Activated B cell treated with CpG ODN at 0.5 μM for 24 hours (primary cell): Measurements from ENCODE around the gene OTUD5. TPM values are rescaled to one million over a fixed set of nuclear protein-coding genes. Genes with fewer than 3 reads are reported as not detected.

Experiments
- ATAC-seq: fragments of 200-7000 bp; cut with Tn5 transposase; one replicate; pipeline ENCODE4 v1.10.0; 2021; ENCODE audit warnings: low read depth, mild to moderate bottlenecking, moderate library complexity
- CTCF ChIA-PET: fragments of 350-600 bp; sonication (Branson Sonifier 250); formaldehyde crosslinking; loops from one replicate; lab custom pipeline; 2021; ENCODE audit warnings: antibody characterized with exemption; lab: Charles Lee
- POLR2A ChIA-PET: fragments of 350-600 bp; sonication (Branson Sonifier 250); formaldehyde crosslinking; loops from one replicate; lab custom pipeline; 2021; ENCODE audit warnings: antibody characterized with exemption; lab: Charles Lee
- DNase-seq: peaks from one replicate; pipeline ENCODE4 v3.0.0; 2022
- H3K27ac Mint-ChIP-seq: one replicate; pipeline ENCODE4 v1.8.0; 2020; ENCODE audit warnings: mixed read lengths
- H3K27me3 Mint-ChIP-seq: one replicate; pipeline ENCODE4 v1.8.0; 2021; ENCODE audit warnings: mixed read lengths
- H3K36me3 Mint-ChIP-seq: one replicate; pipeline ENCODE4 v1.8.0; 2021; ENCODE audit warnings: low read depth, mixed read lengths
- H3K4me1 Mint-ChIP-seq: one replicate; pipeline ENCODE4 v1.8.0; 2021; ENCODE audit warnings: mixed read lengths
- H3K4me3 Mint-ChIP-seq: one replicate; pipeline ENCODE4 v1.8.0; 2020; ENCODE audit warnings: mild to moderate bottlenecking, mixed read lengths
- H3K9me3 Mint-ChIP-seq: one replicate; pipeline ENCODE4 v1.8.0; 2020; ENCODE audit warnings: mixed read lengths
- intact Hi-C: fragments of 100-400 bp; cut with micrococcal nuclease; formaldehyde crosslinking; loops from one replicate; pipeline ENCODE4 v1.15.1; 2024
- total RNA-seq: library from RNA; stranded (reverse); gene quantifications from 2 replicates; pipeline ENCODE4 v1.2.3, GENCODE V29; 2022
- TF ChIP-seq, protein P1 (sequence below): fragments of 200-600 bp; IDR thresholded peaks from one replicate; pipeline ENCODE4 v1.8.0; 2022; ENCODE audit warnings: antibody characterized with exemption, mild to moderate bottlenecking

OTUD5 gene
- total RNA-seq, 1 donor from 2014 or later, result 78.1 TPM

DNA sequence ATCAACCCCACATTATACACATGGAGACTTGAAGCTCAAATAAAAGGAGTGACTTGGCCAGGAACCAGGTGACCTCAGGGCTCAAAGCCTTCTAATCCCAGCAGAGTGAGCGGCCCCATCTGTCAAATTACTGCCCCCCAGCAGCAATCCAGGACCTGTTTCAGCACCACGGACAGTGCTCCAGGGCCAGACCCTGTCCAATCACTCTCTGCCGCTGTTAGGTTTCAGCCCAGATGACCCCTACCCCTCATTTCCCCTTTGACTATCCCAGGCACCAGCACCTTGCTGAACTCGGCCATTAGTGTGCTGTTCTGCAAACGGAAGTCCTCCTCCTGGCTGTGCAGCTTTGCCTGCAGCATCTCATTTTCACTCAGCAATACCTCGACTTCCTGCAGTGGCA lies 39.6 kb upstream of the OTUD5 start:
- ATAC-seq, result no peak
- ChIA-PET POLR2A (no interaction called here), CTCF (no interaction called here)
- Mint-ChIP-seq H3K27me3 (no peaks in the 10 kb centered on the region), H3K4me3 (no peak overlapping the region), H3K9me3 (no peaks in the 10 kb centered on the region), H3K27ac (no peak overlapping the region), H3K36me3 (peaks cover 55% of the 10 kb centered on the region), H3K4me1 (peaks cover 23% of the 10 kb centered on the region)
- no peak for DNase-seq
- intact Hi-C loops, result no loop called here
- TF ChIP-seq, protein P1, sequence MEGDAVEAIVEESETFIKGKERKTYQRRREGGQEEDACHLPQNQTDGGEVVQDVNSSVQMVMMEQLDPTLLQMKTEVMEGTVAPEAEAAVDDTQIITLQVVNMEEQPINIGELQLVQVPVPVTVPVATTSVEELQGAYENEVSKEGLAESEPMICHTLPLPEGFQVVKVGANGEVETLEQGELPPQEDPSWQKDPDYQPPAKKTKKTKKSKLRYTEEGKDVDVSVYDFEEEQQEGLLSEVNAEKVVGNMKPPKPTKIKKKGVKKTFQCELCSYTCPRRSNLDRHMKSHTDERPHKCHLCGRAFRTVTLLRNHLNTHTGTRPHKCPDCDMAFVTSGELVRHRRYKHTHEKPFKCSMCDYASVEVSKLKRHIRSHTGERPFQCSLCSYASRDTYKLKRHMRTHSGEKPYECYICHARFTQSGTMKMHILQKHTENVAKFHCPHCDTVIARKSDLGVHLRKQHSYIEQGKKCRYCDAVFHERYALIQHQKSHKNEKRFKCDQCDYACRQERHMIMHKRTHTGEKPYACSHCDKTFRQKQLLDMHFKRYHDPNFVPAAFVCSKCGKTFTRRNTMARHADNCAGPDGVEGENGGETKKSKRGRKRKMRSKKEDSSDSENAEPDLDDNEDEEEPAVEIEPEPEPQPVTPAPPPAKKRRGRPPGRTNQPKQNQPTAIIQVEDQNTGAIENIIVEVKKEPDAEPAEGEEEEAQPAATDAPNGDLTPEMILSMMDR, result no peak

- Mint-ChIP-seq H3K9me3 (no peaks in the 10 kb centered on the region), H3K4me3 (no peak overlapping the region), H3K27me3 (no peaks in the 10 kb centered on the region), H3K36me3 (peaks cover 65% of the 10 kb centered on the region), H3K4me1 (peaks cover 3% of the 10 kb centered on the region), H3K27ac (no peak overlapping the region)
- no peak for ATAC-seq
- no peak for DNase-seq
- ChIA-PET CTCF (no interaction called here), POLR2A (interaction anchor here (1.0 kb wide), 1 partner anchor 10 kb away, joined by 3 read pairs; the partner anchor contains the start of gene GRIPAP1)
- TF ChIP-seq, protein P1, result no peak
- intact Hi-C loops, result no loop called here
Observed at GRCh38 chrX:48992341-48992740, 34.9 kb upstream of the OTUD5 start.

GRCh38 chrX:48989483-48989882 lies 32.1 kb upstream of the OTUD5 start:
- no peak overlapping the region for H3K27ac Mint-ChIP-seq
- H3K36me3 Mint-ChIP-seq, result peaks cover 55% of the 10 kb centered on the region
- intact Hi-C loops, result no loop called here

DNA sequence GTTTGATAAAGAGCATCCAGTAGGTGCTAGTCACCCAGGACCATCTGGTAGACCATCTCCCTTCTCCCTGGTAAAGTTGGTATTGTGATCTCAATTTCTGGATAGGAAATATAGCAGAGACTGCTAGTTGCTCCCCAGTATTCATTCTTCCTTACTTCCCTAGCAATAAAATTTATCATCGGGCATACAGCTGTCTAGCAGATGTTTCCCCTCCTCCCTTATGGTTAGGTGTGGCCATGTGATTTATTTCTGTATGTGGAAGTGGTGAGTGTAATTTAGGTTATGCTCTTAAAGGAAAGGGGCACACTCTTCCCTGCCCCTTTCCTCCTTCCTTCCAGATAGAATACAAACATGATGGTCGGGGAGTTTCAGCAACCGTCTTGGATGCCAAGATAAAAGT lies 26.5 kb upstream of the OTUD5 start:
- no peaks in the 10 kb centered on the region for H3K4me1 Mint-ChIP-seq
- H3K27ac Mint-ChIP-seq, result no peak overlapping the region
- H3K4me3 Mint-ChIP-seq, result no peak overlapping the region
- ATAC-seq, result no peak
- intact Hi-C loops, result no loop called here
- peaks cover 62% of the 10 kb centered on the region for H3K36me3 Mint-ChIP-seq
- no peaks in the 10 kb centered on the region for H3K27me3 Mint-ChIP-seq
- TF ChIP-seq, protein P1, result no peak
- CTCF ChIA-PET, result no interaction called here
- H3K9me3 Mint-ChIP-seq, result no peaks in the 10 kb centered on the region
- no peak for DNase-seq
- POLR2A ChIA-PET, result no interaction called here

More at GRCh38 chrX:48989483-48989882, 32.1 kb upstream of the OTUD5 start:
- POLR2A ChIA-PET, result no interaction called here
- H3K4me3 Mint-ChIP-seq, result no peak overlapping the region
- no peaks in the 10 kb centered on the region for H3K4me1 Mint-ChIP-seq
- H3K27me3 Mint-ChIP-seq, result no peaks in the 10 kb centered on the region
- TF ChIP-seq, protein P1, result no peak
- no peaks in the 10 kb centered on the region for H3K9me3 Mint-ChIP-seq
- no peak for ATAC-seq
- no peak for DNase-seq
- CTCF ChIA-PET, result no interaction called here

- POLR2A ChIA-PET, result no interaction called here
- TF ChIP-seq, protein P1, result no peak
- H3K4me1 Mint-ChIP-seq, result no peaks in the 10 kb centered on the region
- DNase-seq (no peak), ATAC-seq (no peak)
- intact Hi-C loops, result no loop called here
- CTCF ChIA-PET, result no interaction called here
- H3K4me3 Mint-ChIP-seq, result no peak overlapping the region
- no peak overlapping the region for H3K27ac Mint-ChIP-seq
- no peaks in the 10 kb centered on the region for H3K27me3 Mint-ChIP-seq
- H3K36me3 Mint-ChIP-seq, result peaks cover 62% of the 10 kb centered on the region
- no peaks in the 10 kb centered on the region for H3K9me3 Mint-ChIP-seq
Observed at GRCh38 chrX:48983081-48983480, 25.7 kb upstream of the OTUD5 start.
